ENCODE data around the gene FAM114A2. TPM values are rescaled to one million over a fixed set of nuclear protein-coding genes. Genes with fewer than 3 reads are reported as not detected.

Gene FAM114A2
- total and polyA plus RNA-seq, 4 donors, result 5.4 to 18.3 (median 11.6) TPM

- Histone ChIP-seq H3K27me3 (ENCODE audit: control insufficient read depth in 4 of 4, insufficient read depth in 4 of 4, low read length in 3 of 4) (no peaks in the 10 kb centered on the region), H3K27ac (ENCODE audit: low read depth in 1 of 2, low read length in 2 of 2) (peak overlapping the region; percentile 40 to 79), H3K36me3 (ENCODE audit: control insufficient read depth in 4 of 4, insufficient read depth in 3 of 4, low read depth in 1 of 4, low read length in 3 of 4) (peaks cover 2 to 21% (median 10%) of the 10 kb centered on the region in 4 donors), H3K9ac (ENCODE audit: low read depth in 1 of 2, low read length in 2 of 2) (no peak overlapping the region), H3K9me3 (ENCODE audit: control insufficient read depth in 4 of 4, low read length in 3 of 4) (no peaks in the 10 kb centered on the region), H3K4me3 (ENCODE audit: low read depth in 1 of 3, low read length in 3 of 3) (no peak overlapping the region), H3K4me1 (ENCODE audit: control insufficient read depth in 4 of 4, insufficient read depth in 4 of 4, low read length in 3 of 4) (no peaks in the 10 kb centered on the region)
- 68% methylated on average over 4 of the region's 4 CpGs for WGBS
- DNase-seq (ENCODE audit: low spot score), result no peak
- TF ChIP-seq, protein P1, sequence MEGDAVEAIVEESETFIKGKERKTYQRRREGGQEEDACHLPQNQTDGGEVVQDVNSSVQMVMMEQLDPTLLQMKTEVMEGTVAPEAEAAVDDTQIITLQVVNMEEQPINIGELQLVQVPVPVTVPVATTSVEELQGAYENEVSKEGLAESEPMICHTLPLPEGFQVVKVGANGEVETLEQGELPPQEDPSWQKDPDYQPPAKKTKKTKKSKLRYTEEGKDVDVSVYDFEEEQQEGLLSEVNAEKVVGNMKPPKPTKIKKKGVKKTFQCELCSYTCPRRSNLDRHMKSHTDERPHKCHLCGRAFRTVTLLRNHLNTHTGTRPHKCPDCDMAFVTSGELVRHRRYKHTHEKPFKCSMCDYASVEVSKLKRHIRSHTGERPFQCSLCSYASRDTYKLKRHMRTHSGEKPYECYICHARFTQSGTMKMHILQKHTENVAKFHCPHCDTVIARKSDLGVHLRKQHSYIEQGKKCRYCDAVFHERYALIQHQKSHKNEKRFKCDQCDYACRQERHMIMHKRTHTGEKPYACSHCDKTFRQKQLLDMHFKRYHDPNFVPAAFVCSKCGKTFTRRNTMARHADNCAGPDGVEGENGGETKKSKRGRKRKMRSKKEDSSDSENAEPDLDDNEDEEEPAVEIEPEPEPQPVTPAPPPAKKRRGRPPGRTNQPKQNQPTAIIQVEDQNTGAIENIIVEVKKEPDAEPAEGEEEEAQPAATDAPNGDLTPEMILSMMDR (IDR thresholded peaks at IDR 0.05; ENCODE audit: low read depth, low read length, missing input control), result no peak
- TF ChIP-seq NR2F2 (IDR thresholded peaks at IDR 0.05), result peak; percentile 25
- TF ChIP-seq FOXA1 (IDR thresholded peaks at IDR 0.05), result no peak
- TF ChIP-seq ATF3 (IDR thresholded peaks at IDR 0.05), result no peak
- peak; percentile 25 for TF ChIP-seq SP1 (IDR thresholded peaks at IDR 0.05)
- TF ChIP-seq GABPA (IDR thresholded peaks at IDR 0.05 in 1 of 2, conservative IDR thresholded peaks at IDR 0.05 in 1 of 2), result peak; percentile 32 to 34
- TF ChIP-seq JUND (IDR thresholded peaks at IDR 0.05), result no peak
Measured at GRCh38 chr5:154002093-154002492, 36.6 kb downstream of the FAM114A2 start.

GRCh38 chr5:154000703-154001102 lies 38.0 kb downstream of the FAM114A2 start:
- Histone ChIP-seq H3K27me3 (ENCODE audit: control insufficient read depth in 4 of 4, insufficient read depth in 4 of 4, low read length in 3 of 4) (no peaks in the 10 kb centered on the region), H3K4me3 (ENCODE audit: low read depth in 1 of 3, low read length in 3 of 3) (no peak overlapping the region), H3K27ac (ENCODE audit: low read depth in 1 of 2, low read length in 2 of 2) (no peak overlapping the region), H3K36me3 (ENCODE audit: control insufficient read depth in 4 of 4, insufficient read depth in 3 of 4, low read depth in 1 of 4, low read length in 3 of 4) (peaks cover 2 to 24% (median 12%) of the 10 kb centered on the region in 4 donors), H3K9ac (ENCODE audit: low read depth in 1 of 2, low read length in 2 of 2) (no peak overlapping the region), H3K9me3 (ENCODE audit: control insufficient read depth in 4 of 4, low read length in 3 of 4) (no peaks in the 10 kb centered on the region), H3K4me1 (ENCODE audit: control insufficient read depth in 4 of 4, insufficient read depth in 4 of 4, low read length in 3 of 4) (no peaks in the 10 kb centered on the region)
- DNase-seq (ENCODE audit: low spot score), result no peak
- TF ChIP-seq HNF4A (conservative IDR thresholded peaks at IDR 0.05) (no peak), NR2F2 (IDR thresholded peaks at IDR 0.05) (no peak), JUND (IDR thresholded peaks at IDR 0.05) (no peak), GABPA (IDR thresholded peaks at IDR 0.05 in 1 of 2, conservative IDR thresholded peaks at IDR 0.05 in 1 of 2) (no peak), TAF1 (conservative IDR thresholded peaks at IDR 0.05) (no peak), RXRA (IDR thresholded peaks at IDR 0.05) (no peak)
- TF ChIP-seq, protein P2, sequence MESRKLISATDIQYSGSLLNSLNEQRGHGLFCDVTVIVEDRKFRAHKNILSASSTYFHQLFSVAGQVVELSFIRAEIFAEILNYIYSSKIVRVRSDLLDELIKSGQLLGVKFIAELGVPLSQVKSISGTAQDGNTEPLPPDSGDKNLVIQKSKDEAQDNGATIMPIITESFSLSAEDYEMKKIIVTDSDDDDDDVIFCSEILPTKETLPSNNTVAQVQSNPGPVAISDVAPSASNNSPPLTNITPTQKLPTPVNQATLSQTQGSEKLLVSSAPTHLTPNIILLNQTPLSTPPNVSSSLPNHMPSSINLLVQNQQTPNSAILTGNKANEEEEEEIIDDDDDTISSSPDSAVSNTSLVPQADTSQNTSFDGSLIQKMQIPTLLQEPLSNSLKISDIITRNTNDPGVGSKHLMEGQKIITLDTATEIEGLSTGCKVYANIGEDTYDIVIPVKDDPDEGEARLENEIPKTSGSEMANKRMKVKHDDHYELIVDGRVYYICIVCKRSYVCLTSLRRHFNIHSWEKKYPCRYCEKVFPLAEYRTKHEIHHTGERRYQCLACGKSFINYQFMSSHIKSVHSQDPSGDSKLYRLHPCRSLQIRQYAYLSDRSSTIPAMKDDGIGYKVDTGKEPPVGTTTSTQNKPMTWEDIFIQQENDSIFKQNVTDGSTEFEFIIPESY (IDR thresholded peaks at IDR 0.05), result no peak

DNA sequence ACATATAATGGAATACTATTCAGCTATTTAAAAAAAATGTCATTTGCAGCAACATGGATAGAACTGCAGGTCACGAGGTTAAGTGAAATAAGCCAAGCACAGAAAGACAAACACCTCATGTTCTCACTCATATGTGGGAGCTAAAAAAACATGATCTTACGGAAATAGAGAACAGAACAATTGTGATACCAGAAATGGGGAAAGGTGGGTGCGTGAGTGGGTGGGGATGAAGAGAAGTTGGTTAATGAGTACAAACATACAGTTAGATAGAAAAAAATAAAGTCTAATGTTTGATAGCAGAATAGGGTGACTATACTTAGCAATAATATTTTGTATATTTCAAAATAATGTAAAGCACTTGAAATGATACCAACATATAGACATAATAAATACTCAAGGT lies 38.7 kb downstream of the FAM114A2 start:
- Histone ChIP-seq H3K36me3 (ENCODE audit: control insufficient read depth in 4 of 4, insufficient read depth in 3 of 4, low read depth in 1 of 4, low read length in 3 of 4) (peaks cover 2 to 24% (median 12%) of the 10 kb centered on the region in 4 donors), H3K9me3 (ENCODE audit: control insufficient read depth in 4 of 4, low read length in 3 of 4) (no peaks in the 10 kb centered on the region), H3K4me3 (ENCODE audit: low read depth in 1 of 3, low read length in 3 of 3) (no peak overlapping the region), H3K27ac (ENCODE audit: low read depth in 1 of 2, low read length in 2 of 2) (no peak overlapping the region), H3K4me1 (ENCODE audit: control insufficient read depth in 4 of 4, insufficient read depth in 4 of 4, low read length in 3 of 4) (no peaks in the 10 kb centered on the region), H3K27me3 (ENCODE audit: control insufficient read depth in 4 of 4, insufficient read depth in 4 of 4, low read length in 3 of 4) (no peaks in the 10 kb centered on the region), H3K9ac (ENCODE audit: low read depth in 1 of 2, low read length in 2 of 2) (no peak overlapping the region)
- 97% methylated on average over 3 of the region's 3 CpGs for WGBS
- no peak for DNase-seq (ENCODE audit: low spot score)
- TF ChIP-seq YY1 (IDR thresholded peaks at IDR 0.05) (no peak), FOXA1 (IDR thresholded peaks at IDR 0.05) (no peak), HNF4A (conservative IDR thresholded peaks at IDR 0.05) (no peak), NR2F2 (IDR thresholded peaks at IDR 0.05) (no peak), TAF1 (conservative IDR thresholded peaks at IDR 0.05) (no peak), FOXA2 (IDR thresholded peaks at IDR 0.05) (no peak), EGR1 (IDR thresholded peaks at IDR 0.05; ENCODE audit: low read depth in 2 of 2) (no peak), JUND (IDR thresholded peaks at IDR 0.05) (no peak), RAD21 (IDR thresholded peaks at IDR 0.05) (no peak), SP1 (IDR thresholded peaks at IDR 0.05) (no peak), ATF3 (IDR thresholded peaks at IDR 0.05) (no peak)
- TF ChIP-seq, protein P2 (IDR thresholded peaks at IDR 0.05), result no peak
- TF ChIP-seq, protein P3, sequence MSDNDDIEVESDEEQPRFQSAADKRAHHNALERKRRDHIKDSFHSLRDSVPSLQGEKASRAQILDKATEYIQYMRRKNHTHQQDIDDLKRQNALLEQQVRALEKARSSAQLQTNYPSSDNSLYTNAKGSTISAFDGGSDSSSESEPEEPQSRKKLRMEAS (IDR thresholded peaks at IDR 0.05), result no peak
- TF ChIP-seq, protein P1 (IDR thresholded peaks at IDR 0.05; ENCODE audit: low read depth, low read length, missing input control), result no peak

All from liver (tissue), 9 donors.